WTC11 (cell line): ENCODE data around the gene CHST7. TPM values are rescaled to one million over a fixed set of nuclear protein-coding genes. Genes with fewer than 3 reads are reported as not detected.

Source experiments
- ATAC-seq: fragments of 200-7000 bp; cut with Tn5 transposase; 2 replicates; pipeline ENCODE4 v1.10.0; 2021; ENCODE audit warnings: mild to moderate bottlenecking, moderate library complexity
- CTCF ChIA-PET: fragments of 300-600 bp; sonication (Branson Sonifier 250); formaldehyde crosslinking; loops from one replicate; lab custom pipeline; 2021; ENCODE audit warnings: antibody characterized with exemption; lab: Charles Lee
- POLR2A ChIA-PET: fragments of 350-600 bp; sonication (Branson Sonifier 250); formaldehyde crosslinking; loops from one replicate; lab custom pipeline; 2021; ENCODE audit warnings: antibody characterized with exemption; lab: Charles Lee
- DNase-seq: peaks from one replicate; pipeline ENCODE4 v3.0.0; 2021; ENCODE audit warnings: low spot score
- H3K27ac Mint-ChIP-seq: 2 replicates; pipeline ENCODE4 v1.8.0; 2021; ENCODE audit warnings: mixed read lengths
- H3K27me3 Mint-ChIP-seq: 2 replicates; pipeline ENCODE4 v1.8.0; 2021; ENCODE audit warnings: low read depth, mild to moderate bottlenecking, moderate library complexity, mixed read lengths
- H3K36me3 Mint-ChIP-seq: 2 replicates; pipeline ENCODE4 v1.8.0; 2021; ENCODE audit warnings: mixed read lengths
- H3K4me1 Mint-ChIP-seq: 2 replicates; pipeline ENCODE4 v1.8.0; 2022; ENCODE audit warnings: mixed read lengths
- H3K4me3 Mint-ChIP-seq: 2 replicates; pipeline ENCODE4 v1.8.0; 2021; ENCODE audit warnings: mild to moderate bottlenecking, moderate library complexity, mixed read lengths
- H3K9me3 Mint-ChIP-seq: 2 replicates; pipeline ENCODE4 v1.8.0; 2021; ENCODE audit warnings: mixed read lengths
- AR ChIP-seq: fragments of 250-450 bp; sonication (Bioruptor Pico); IDR thresholded peaks from 2 replicates; pipeline ENCODE4 v1.9.0; 2021; ENCODE audit warnings: mild to moderate bottlenecking
- ATF2 ChIP-seq: sonication (generic); formaldehyde crosslinking; IDR thresholded peaks from 2 replicates; pipeline ENCODE4 v1.8.1; 2022; ENCODE audit warnings: low read depth, missing genetic modification reagents, borderline replicate concordance
- ESRRA ChIP-seq: sonication (generic); formaldehyde crosslinking; IDR thresholded peaks from 2 replicates; pipeline ENCODE4 v1.8.1; 2022; ENCODE audit warnings: mild to moderate bottlenecking, missing genetic modification reagents, borderline replicate concordance
- ETV6 ChIP-seq: sonication (generic); formaldehyde crosslinking; IDR thresholded peaks from 2 replicates; pipeline ENCODE4 v1.8.1; 2022; ENCODE audit warnings: mild to moderate bottlenecking, missing genetic modification reagents
- FOXK1 ChIP-seq: sonication (generic); formaldehyde crosslinking; IDR thresholded peaks from 2 replicates; pipeline ENCODE4 v1.8.0; 2022; ENCODE audit warnings: mild to moderate bottlenecking, moderate library complexity, missing genetic modification reagents
- GRHL2 ChIP-seq: fragments of 250-450 bp; sonication (Bioruptor Pico); IDR thresholded peaks from 2 replicates; pipeline ENCODE4 v1.8.0; 2022; ENCODE audit warnings: mild to moderate bottlenecking, moderate library complexity; ENCODE audit not compliant: insufficient replicate concordance, severe bottlenecking
- IRF2 ChIP-seq: sonication (generic); formaldehyde crosslinking; IDR thresholded peaks from 2 replicates; pipeline ENCODE4 v1.8.0; 2022; ENCODE audit warnings: low read depth, missing genetic modification reagents, borderline replicate concordance
- JAZF1 ChIP-seq: fragments of 250-450 bp; sonication (Bioruptor Pico); IDR thresholded peaks from 2 replicates; pipeline ENCODE4 v1.9.0; 2021; ENCODE audit warnings: moderate library complexity, mild to moderate bottlenecking, inconsistent platforms
- JUN ChIP-seq: sonication (generic); formaldehyde crosslinking; IDR thresholded peaks from 2 replicates; pipeline ENCODE4 v1.8.0; 2023; ENCODE audit warnings: mild to moderate bottlenecking, missing genetic modification reagents
- MXD4 ChIP-seq: fragments of 250-450 bp; sonication (Bioruptor Pico); IDR thresholded peaks from 2 replicates; pipeline ENCODE4 v1.8.0; 2021; ENCODE audit warnings: mild to moderate bottlenecking, moderate library complexity, borderline replicate concordance
- NFATC4 ChIP-seq: fragments of 250-450 bp; sonication (Bioruptor Pico); IDR thresholded peaks from 2 replicates; pipeline ENCODE4 v1.9.0; 2021; ENCODE audit warnings: mild to moderate bottlenecking
- OVOL2 ChIP-seq: fragments of 250-450 bp; sonication (Bioruptor Pico); IDR thresholded peaks from 2 replicates; pipeline ENCODE4 v1.9.0; 2021; ENCODE audit warnings: mild to moderate bottlenecking, borderline replicate concordance
- ZNF317 ChIP-seq: sonication (generic); formaldehyde crosslinking; IDR thresholded peaks from 2 replicates; pipeline ENCODE4 v1.8.1; 2023; ENCODE audit warnings: low read depth, mild to moderate bottlenecking, moderate library complexity, missing genetic modification reagents, borderline replicate concordance
- ZSCAN18 ChIP-seq: fragments of 250-450 bp; sonication (Bioruptor Pico); IDR thresholded peaks from 2 replicates; pipeline ENCODE4 v2.1.2; 2022; ENCODE audit warnings: mild to moderate bottlenecking, moderate library complexity
- total RNA-seq: library from RNA; stranded (reverse); gene quantifications from 3 replicates; pipeline ENCODE4 v1.2.3, GENCODE V29; 2021
- TF ChIP-seq, protein P1 (sequence below): sonication (generic); formaldehyde crosslinking; conservative IDR thresholded peaks from 2 replicates; pipeline ENCODE4 v1.8.1; 2023; ENCODE audit warnings: mild to moderate bottlenecking, low read depth, missing genetic modification reagents, moderate library complexity
- TF ChIP-seq, protein P2 (sequence below): sonication (generic); formaldehyde crosslinking; IDR thresholded peaks from 2 replicates; pipeline ENCODE4 v1.8.0; 2022; ENCODE audit warnings: mild to moderate bottlenecking, missing genetic modification reagents
- TF ChIP-seq, protein P3 (sequence below): fragments of 250-450 bp; sonication (Bioruptor Pico); IDR thresholded peaks from 2 replicates; pipeline ENCODE4 v1.9.0; 2021; ENCODE audit warnings: mild to moderate bottlenecking
- TF ChIP-seq, protein P4 (sequence below): sonication (generic); formaldehyde crosslinking; IDR thresholded peaks from 2 replicates; pipeline ENCODE4 v1.8.1; 2023; ENCODE audit warnings: mild to moderate bottlenecking, missing genetic modification reagents
- TF ChIP-seq, protein P5 (sequence below): sonication (generic); formaldehyde crosslinking; IDR thresholded peaks from 2 replicates; pipeline ENCODE4 v1.8.0; 2022; ENCODE audit warnings: mild to moderate bottlenecking, missing genetic modification reagents

The CHST7 gene
- total RNA-seq, 1 experiment from 2014 or later = 19.6 TPM

- no peak for TF ChIP-seq ATF2 (CRISPR knock-in tag)
- TF ChIP-seq, all 79 proteins: peak for 16
Observed at GRCh38 chrX:46574774-46575381, 1.3 kb downstream of the CHST7 start (continued).

GRCh38 chrX:46575586-46575985, 2.0 kb downstream of the CHST7 start:
- ATAC-seq (no peak), DNase-seq (no peak)
- Mint-ChIP-seq H3K27ac (no peak overlapping the region), H3K9me3 (no peaks in the 10 kb centered on the region), H3K4me3 (peak overlapping the region; percentile 82), H3K36me3 (0 out of 2 replicates have a peak, but pooled peaks cover 3% of the 10 kb centered on the region), H3K4me1 (peaks cover 39% of the 10 kb centered on the region), H3K27me3 (peaks cover 3% of the 10 kb centered on the region)
- ChIA-PET CTCF (interaction anchor here (0.8 kb wide), 1 partner anchor 12 kb away, joined by 4 read pairs; no protein-coding TSS in a partner anchor), POLR2A (no interaction called here)
- TF ChIP-seq, protein P1, sequence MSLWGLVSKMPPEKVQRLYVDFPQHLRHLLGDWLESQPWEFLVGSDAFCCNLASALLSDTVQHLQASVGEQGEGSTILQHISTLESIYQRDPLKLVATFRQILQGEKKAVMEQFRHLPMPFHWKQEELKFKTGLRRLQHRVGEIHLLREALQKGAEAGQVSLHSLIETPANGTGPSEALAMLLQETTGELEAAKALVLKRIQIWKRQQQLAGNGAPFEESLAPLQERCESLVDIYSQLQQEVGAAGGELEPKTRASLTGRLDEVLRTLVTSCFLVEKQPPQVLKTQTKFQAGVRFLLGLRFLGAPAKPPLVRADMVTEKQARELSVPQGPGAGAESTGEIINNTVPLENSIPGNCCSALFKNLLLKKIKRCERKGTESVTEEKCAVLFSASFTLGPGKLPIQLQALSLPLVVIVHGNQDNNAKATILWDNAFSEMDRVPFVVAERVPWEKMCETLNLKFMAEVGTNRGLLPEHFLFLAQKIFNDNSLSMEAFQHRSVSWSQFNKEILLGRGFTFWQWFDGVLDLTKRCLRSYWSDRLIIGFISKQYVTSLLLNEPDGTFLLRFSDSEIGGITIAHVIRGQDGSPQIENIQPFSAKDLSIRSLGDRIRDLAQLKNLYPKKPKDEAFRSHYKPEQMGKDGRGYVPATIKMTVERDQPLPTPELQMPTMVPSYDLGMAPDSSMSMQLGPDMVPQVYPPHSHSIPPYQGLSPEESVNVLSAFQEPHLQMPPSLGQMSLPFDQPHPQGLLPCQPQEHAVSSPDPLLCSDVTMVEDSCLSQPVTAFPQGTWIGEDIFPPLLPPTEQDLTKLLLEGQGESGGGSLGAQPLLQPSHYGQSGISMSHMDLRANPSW (CRISPR knock-in tag) = no peak
- TF ChIP-seq, protein P2, sequence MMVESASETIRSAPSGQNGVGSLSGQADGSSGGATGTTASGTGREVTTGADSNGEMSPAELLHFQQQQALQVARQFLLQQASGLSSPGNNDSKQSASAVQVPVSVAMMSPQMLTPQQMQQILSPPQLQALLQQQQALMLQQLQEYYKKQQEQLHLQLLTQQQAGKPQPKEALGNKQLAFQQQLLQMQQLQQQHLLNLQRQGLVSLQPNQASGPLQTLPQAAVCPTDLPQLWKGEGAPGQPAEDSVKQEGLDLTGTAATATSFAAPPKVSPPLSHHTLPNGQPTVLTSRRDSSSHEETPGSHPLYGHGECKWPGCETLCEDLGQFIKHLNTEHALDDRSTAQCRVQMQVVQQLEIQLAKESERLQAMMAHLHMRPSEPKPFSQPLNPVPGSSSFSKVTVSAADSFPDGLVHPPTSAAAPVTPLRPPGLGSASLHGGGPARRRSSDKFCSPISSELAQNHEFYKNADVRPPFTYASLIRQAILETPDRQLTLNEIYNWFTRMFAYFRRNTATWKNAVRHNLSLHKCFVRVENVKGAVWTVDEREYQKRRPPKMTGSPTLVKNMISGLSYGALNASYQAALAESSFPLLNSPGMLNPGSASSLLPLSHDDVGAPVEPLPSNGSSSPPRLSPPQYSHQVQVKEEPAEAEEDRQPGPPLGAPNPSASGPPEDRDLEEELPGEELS (CRISPR knock-in tag) = no peak
- no peak for TF ChIP-seq GRHL2 (CRISPR knock-in tag)
- no peak for TF ChIP-seq OVOL2 (CRISPR knock-in tag)
- TF ChIP-seq JUN = no peak
- TF ChIP-seq ETV6 (CRISPR knock-in tag) = no peak
- TF ChIP-seq ESRRA (CRISPR knock-in tag) = no peak
- no peak for TF ChIP-seq MXD4

- 0 out of 2 replicates have a peak, but pooled peaks cover 3% of the 10 kb centered on the region for H3K36me3 Mint-ChIP-seq
- CTCF ChIA-PET = interaction anchor here (0.7 to 0.8 kb wide), 3 partner anchors 10 to 22 kb away, joined by 3 to 4 read pairs (median 4); no protein-coding TSS in a partner anchor
- POLR2A ChIA-PET = no interaction called here
- no peak overlapping the region for H3K27ac Mint-ChIP-seq
- DNase-seq (no peak), ATAC-seq (no peak)
- peaks cover 3% of the 10 kb centered on the region for H3K27me3 Mint-ChIP-seq
- H3K4me3 Mint-ChIP-seq = peak overlapping the region; percentile 82
- no peaks in the 10 kb centered on the region for H3K9me3 Mint-ChIP-seq
- peaks cover 39% of the 10 kb centered on the region for H3K4me1 Mint-ChIP-seq
- TF ChIP-seq, protein P3, sequence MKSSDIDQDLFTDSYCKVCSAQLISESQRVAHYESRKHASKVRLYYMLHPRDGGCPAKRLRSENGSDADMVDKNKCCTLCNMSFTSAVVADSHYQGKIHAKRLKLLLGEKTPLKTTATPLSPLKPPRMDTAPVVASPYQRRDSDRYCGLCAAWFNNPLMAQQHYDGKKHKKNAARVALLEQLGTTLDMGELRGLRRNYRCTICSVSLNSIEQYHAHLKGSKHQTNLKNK (CRISPR knock-in tag) = no peak
- no peak for TF ChIP-seq AR (CRISPR knock-in tag)
- no peak for TF ChIP-seq ZSCAN18 (CRISPR knock-in tag)
- no peak for TF ChIP-seq IRF2
- TF ChIP-seq ZNF317 (CRISPR knock-in tag) = no peak
- TF ChIP-seq, protein P4, sequence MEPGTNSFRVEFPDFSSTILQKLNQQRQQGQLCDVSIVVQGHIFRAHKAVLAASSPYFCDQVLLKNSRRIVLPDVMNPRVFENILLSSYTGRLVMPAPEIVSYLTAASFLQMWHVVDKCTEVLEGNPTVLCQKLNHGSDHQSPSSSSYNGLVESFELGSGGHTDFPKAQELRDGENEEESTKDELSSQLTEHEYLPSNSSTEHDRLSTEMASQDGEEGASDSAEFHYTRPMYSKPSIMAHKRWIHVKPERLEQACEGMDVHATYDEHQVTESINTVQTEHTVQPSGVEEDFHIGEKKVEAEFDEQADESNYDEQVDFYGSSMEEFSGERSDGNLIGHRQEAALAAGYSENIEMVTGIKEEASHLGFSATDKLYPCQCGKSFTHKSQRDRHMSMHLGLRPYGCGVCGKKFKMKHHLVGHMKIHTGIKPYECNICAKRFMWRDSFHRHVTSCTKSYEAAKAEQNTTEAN = no peak
- TF ChIP-seq, protein P5, sequence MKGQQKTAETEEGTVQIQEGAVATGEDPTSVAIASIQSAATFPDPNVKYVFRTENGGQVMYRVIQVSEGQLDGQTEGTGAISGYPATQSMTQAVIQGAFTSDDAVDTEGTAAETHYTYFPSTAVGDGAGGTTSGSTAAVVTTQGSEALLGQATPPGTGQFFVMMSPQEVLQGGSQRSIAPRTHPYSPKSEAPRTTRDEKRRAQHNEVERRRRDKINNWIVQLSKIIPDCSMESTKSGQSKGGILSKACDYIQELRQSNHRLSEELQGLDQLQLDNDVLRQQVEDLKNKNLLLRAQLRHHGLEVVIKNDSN = no peak
- TF ChIP-seq JAZF1 = no peak
- no peak for TF ChIP-seq FOXK1 (CRISPR knock-in tag)
- TF ChIP-seq NFATC4 (CRISPR knock-in tag) = no peak
Observed at GRCh38 chrX:46575991-46576392, 2.4 kb downstream of the CHST7 start.
